Spleen (tissue), 11 donors: Measurements from ENCODE around the gene RORC. TPM values are rescaled to one million over a fixed set of nuclear protein-coding genes. Genes with fewer than 3 reads are reported as not detected.

Experiments used
- DNase-seq: peaks from one replicate; pipeline ENCODE4 v3.0.0-alpha.2; 2020
- H3K27ac ChIP-seq, 8 donors: fragments of 200-600 bp; sonication (generic) in 7 of 8; 1 replicate in 4 of 8; 2 replicates in 4 of 8; pipeline versions ENCODE4 v1.5.0 to v1.8.0; 2016 to 2021; ENCODE audit warnings: inconsistent platforms in 4 of 8, mild to moderate bottlenecking in 4 of 8, moderate library complexity in 1 of 8
- H3K27me3 ChIP-seq, 7 donors: fragments of 200-600 bp; sonication (generic) in 6 of 7; replicated peaks in 1 of 7; 1 replicate in 4 of 7; 2 replicates in 3 of 7; pipeline versions ENCODE4 v1.5.0 to v1.8.0; 2016 to 2021; ENCODE audit warnings: inconsistent platforms in 3 of 7, mild to moderate bottlenecking in 1 of 7
- H3K36me3 ChIP-seq, 6 donors: fragments of 200-600 bp; sonication (generic) in 5 of 6; 1 replicate in 4 of 6; 2 replicates in 2 of 6; pipeline versions ENCODE4 v1.5.0 to v1.8.0; 2016 to 2021; ENCODE audit warnings: inconsistent platforms in 2 of 6
- H3K4me1 ChIP-seq, 6 donors: fragments of 200-600 bp; sonication (generic) in 5 of 6; 1 replicate in 3 of 6; 2 replicates in 3 of 6; pipeline versions ENCODE4 v1.5.0 to v1.8.0; 2016 to 2021; ENCODE audit warnings: inconsistent platforms in 3 of 6
- H3K4me3 ChIP-seq, 8 donors: fragments of 200-600 bp; sonication (generic) in 7 of 8; 1 replicate in 4 of 8; 2 replicates in 4 of 8; pipeline versions ENCODE4 v1.5.0 to v1.8.0; 2016 to 2021; ENCODE audit warnings: inconsistent platforms in 4 of 8, mild to moderate bottlenecking in 4 of 8, moderate library complexity in 2 of 8
- H3K9me3 ChIP-seq, 8 donors: fragments of 200-600 bp; sonication (generic) in 7 of 8; 1 replicate in 4 of 8; 2 replicates in 4 of 8; pipeline versions ENCODE4 v1.5.0 to v1.8.0; 2016 to 2021; ENCODE audit warnings: inconsistent platforms in 4 of 8
- CTCF ChIP-seq, 11 experiments: fragments of 200-600 bp in 7 of 11; fragments of 450-650 bp in 4 of 11; sonication (generic) in 4 of 11; IDR thresholded peaks in 8 of 11; conservative IDR thresholded peaks in 3 of 11; 1 replicate in 7 of 11; 2 replicates in 4 of 11; pipeline versions ENCODE4 v1.4.0 to v1.8.0; 2016 to 2021; ENCODE audit warnings: antibody characterized with exemption in 11 of 11, inconsistent platforms in 4 of 11, mild to moderate bottlenecking in 1 of 11
- POLR2A ChIP-seq, 3 donors: fragments of 450-650 bp; IDR thresholded peaks; one replicate each; pipeline ENCODE4 v1.5.1; 2017; ENCODE audit warnings: antibody characterized with exemption in 3 of 3, mild to moderate bottlenecking in 1 of 3
- POLR2AphosphoS5 ChIP-seq, 3 donors: sonication (generic); formaldehyde crosslinking; IDR thresholded peaks; one replicate each; pipeline ENCODE4 v1.5.1; 2017; ENCODE audit warnings: antibody characterized with exemption in 3 of 3
- WGBS, 5 donors: extraction: QIAGEN DNeasy Blood & Tissue Kit in 3 of 5; methylation state at CpG; one replicate each; pipeline versions ENCODE4 v1.1.5 to v1.1.7; 2013 to 2018; 5-methylcytosine and 5-hydroxymethylcytosine counted together
- intact Hi-C: fragments of 100-400 bp; cut with DNase I; formaldehyde crosslinking; loops from one replicate; pipeline ENCODE4 v1.15.0; 2023; ENCODE audit warnings: low total_unique reads
- polyA plus RNA-seq, 3 donors: library from polyadenylated mRNA; stranded (reverse); fragments of 200-250 nt; gene quantifications; one replicate each; pipeline ENCODE4 v1.2.1, GENCODE V29; 2013
- total RNA-seq, 7 donors: library from RNA; depleted of rRNA in 3 of 7; stranded (reverse); fragments of >200 nt in 3 of 7; fragmentation: NEBNext Ultra II Directional in 4 of 7; extraction: Animal tissue kit (Norgen Biotek cat#: 25700) in 4 of 7; gene quantifications; one replicate each; pipeline versions ENCODE4 v1.1.0 to v1.2.1, GENCODE V29; 2016 to 2021
- donor health status: healthy with polysubstance abuse.
- donor health status: DM: no; HTN: no; CAD: no; lungs with moderate emphysema.
- donor health status: DM: no; HTN: no; CAD: no.
- donor health status: Bipolar disorder and iron deficiency.
- donor health status: healthy.
- donor health status: DM: no; HTN: no; CAD: no.
- donor health status: DM: yes; HTN: yes; CAD: no.

RORC gene
- total and polyA plus RNA-seq, 10 donors = 0.14 to 4.1 (median 1.6) TPM

GRCh38 chr1:151862604-151863003 lies 31.0 kb upstream of the RORC start:
- no peak overlapping the region for H3K4me3 ChIP-seq
- no peak for TF ChIP-seq POLR2A (IDR thresholded peaks at IDR 0.05)
- TF ChIP-seq CTCF (IDR thresholded peaks at IDR 0.05 in 8 of 11, conservative IDR thresholded peaks at IDR 0.05 in 3 of 11) = no peak
- TF ChIP-seq POLR2AphosphoS5 (IDR thresholded peaks at IDR 0.05) = no peak
- no peaks in the 10 kb centered on the region for H3K4me1 ChIP-seq
- H3K9me3 ChIP-seq = no peaks in the 10 kb centered on the region
- no peak overlapping the region for H3K27ac ChIP-seq
- intact Hi-C loops = no loop called here
- H3K36me3 ChIP-seq = no peaks in the 10 kb centered on the region
- no peak for DNase-seq
- H3K27me3 ChIP-seq = no peaks in the 10 kb centered on the region

- H3K36me3 ChIP-seq = no peaks in the 10 kb centered on the region
- H3K27me3 ChIP-seq = no peaks in the 10 kb centered on the region
- intact Hi-C loops = no loop called here
- no peak overlapping the region for H3K4me3 ChIP-seq
- TF ChIP-seq CTCF (IDR thresholded peaks at IDR 0.05 in 8 of 11, conservative IDR thresholded peaks at IDR 0.05 in 3 of 11) (no peak), POLR2AphosphoS5 (IDR thresholded peaks at IDR 0.05) (no peak), POLR2A (IDR thresholded peaks at IDR 0.05) (no peak)
- no peak for DNase-seq
- H3K27ac ChIP-seq = no peak overlapping the region
- 74 to 95% (median 83%) methylated on average over 6 to 7 of the region's 7 CpGs for WGBS, 5 donors
- no peaks in the 10 kb centered on the region for H3K9me3 ChIP-seq
- no peaks in the 10 kb centered on the region for H3K4me1 ChIP-seq
Observed at GRCh38 chr1:151860504-151861187, 29.0 kb upstream of the RORC start.

GRCh38 chr1:151859891-151860293 lies 28.3 kb upstream of the RORC start:
- Histone ChIP-seq H3K4me3 (no peak overlapping the region), H3K27me3 (no peaks in the 10 kb centered on the region), H3K9me3 (no peaks in the 10 kb centered on the region), H3K4me1 (no peaks in the 10 kb centered on the region), H3K27ac (no peak overlapping the region), H3K36me3 (no peaks in the 10 kb centered on the region)
- intact Hi-C loops = no loop called here
- 56 to 60% (median 58%) methylated on average over 4 to 6 of the region's 6 CpGs for WGBS, 5 donors
- DNase-seq = no peak
- no peak for TF ChIP-seq POLR2A (IDR thresholded peaks at IDR 0.05)
- TF ChIP-seq CTCF (IDR thresholded peaks at IDR 0.05 in 8 of 11, conservative IDR thresholded peaks at IDR 0.05 in 3 of 11) = no peak
- TF ChIP-seq POLR2AphosphoS5 (IDR thresholded peaks at IDR 0.05) = no peak

GRCh38 chr1:151858886-151859665 lies 27.5 kb upstream of the RORC start:
- Histone ChIP-seq H3K36me3 (no peaks in the 10 kb centered on the region), H3K4me1 (no peaks in the 10 kb centered on the region), H3K27ac (no peak overlapping the region), H3K9me3 (no peaks in the 10 kb centered on the region), H3K4me3 (no peak overlapping the region), H3K27me3 (no peaks in the 10 kb centered on the region)
- intact Hi-C loops = no loop called here
- DNase-seq = no peak
- TF ChIP-seq CTCF (IDR thresholded peaks at IDR 0.05 in 8 of 11, conservative IDR thresholded peaks at IDR 0.05 in 3 of 11) = no peak
- TF ChIP-seq POLR2A (IDR thresholded peaks at IDR 0.05) = no peak
- no peak for TF ChIP-seq POLR2AphosphoS5 (IDR thresholded peaks at IDR 0.05)
- WGBS, 5 donors = 83 to 98% (median 92%) methylated on average over 6 of the region's 6 CpGs
